Osteoblast (primary cell): ENCODE data around the gene CAMKMT. TPM values are rescaled to one million over a fixed set of nuclear protein-coding genes. Genes with fewer than 3 reads are reported as not detected.

ENCODE experiments used
- DNase-seq: peaks from one replicate; pipeline ENCODE4 v3.0.0; 2011; ENCODE audit warnings: low spot score, mixed read lengths; ENCODE audit not compliant: insufficient read length; ENCODE audit errors: missing footprints
- H2AFZ ChIP-seq: 2 replicates; pipeline ENCODE4 v1.6.0; 2011; ENCODE audit warnings: mild to moderate bottlenecking, low read length
- H3K27ac ChIP-seq: 2 replicates; pipeline ENCODE4 v1.5.1; 2011; ENCODE audit warnings: mild to moderate bottlenecking, low read depth, low read length, moderate library complexity
- H3K27me3 ChIP-seq: 2 replicates; pipeline ENCODE4 v1.6.0; 2012; ENCODE audit warnings: mild to moderate bottlenecking, control low read depth, inconsistent platforms, low read length, moderate library complexity; ENCODE audit not compliant: insufficient read depth
- H3K36me3 ChIP-seq: 2 replicates; pipeline ENCODE4 v1.5.1; 2011; ENCODE audit warnings: mild to moderate bottlenecking, low read length, control low read depth, moderate library complexity; ENCODE audit not compliant: insufficient read depth
- H3K4me1 ChIP-seq: 2 replicates; pipeline ENCODE4 v1.5.1; 2011; ENCODE audit warnings: mild to moderate bottlenecking, low read length, control low read depth, moderate library complexity; ENCODE audit not compliant: insufficient read depth
- H3K4me2 ChIP-seq: 2 replicates; pipeline ENCODE4 v1.6.0; 2011; ENCODE audit warnings: mild to moderate bottlenecking, low read length; ENCODE audit not compliant: insufficient read depth
- H3K4me3 ChIP-seq: fragments of 200-600 bp; sonication (generic); 3 replicates; pipeline ENCODE4 v1.5.1; 2012; ENCODE audit warnings: mild to moderate bottlenecking, low read length, inconsistent platforms; ENCODE audit not compliant: insufficient read depth
- H3K79me2 ChIP-seq: 2 replicates; pipeline ENCODE4 v1.6.0; 2012; ENCODE audit warnings: mild to moderate bottlenecking, low read length, control low read depth, inconsistent platforms; ENCODE audit not compliant: insufficient read depth
- H3K9me3 ChIP-seq: 2 replicates; pipeline ENCODE4 v1.5.1; 2011; ENCODE audit warnings: low read depth, low read length, control low read depth
- H4K20me1 ChIP-seq: 2 replicates; pipeline ENCODE4 v1.6.0; 2012; ENCODE audit warnings: mild to moderate bottlenecking, low read length, control low read depth; ENCODE audit not compliant: insufficient read depth
- CTCF ChIP-seq: IDR thresholded peaks from 2 replicates; pipeline ENCODE4 v1.5.1; 2011; ENCODE audit warnings: mild to moderate bottlenecking, low read depth, low read length, moderate library complexity; ENCODE audit errors: extremely low read depth
- total RNA-seq: library from RNA; depleted of rRNA; stranded (reverse); fragments of >200 nt; gene quantifications from 2 replicates; pipeline ENCODE4 v1.2.3, GENCODE V29; 2012

CAMKMT gene
- total RNA-seq, 1 donor, result 7.2 TPM

GRCh38 chr2:44596537-44597320, 235.0 kb downstream of the CAMKMT start:
- no peak for DNase-seq
- H4K20me1 ChIP-seq, result no peaks in the 10 kb centered on the region
- no peaks in the 10 kb centered on the region for H3K79me2 ChIP-seq
- no peak overlapping the region for H2AFZ ChIP-seq
- no peak overlapping the region for H3K27ac ChIP-seq
- H3K9me3 ChIP-seq, result no peaks in the 10 kb centered on the region
- TF ChIP-seq CTCF, result no peak
- no peaks in the 10 kb centered on the region for H3K27me3 ChIP-seq
- H3K4me2 ChIP-seq, result no peak overlapping the region
- H3K36me3 ChIP-seq, result no peaks in the 10 kb centered on the region
- H3K4me1 ChIP-seq, result no peaks in the 10 kb centered on the region
- no peak overlapping the region for H3K4me3 ChIP-seq

GRCh38 chr2:44598330-44599119, 236.8 kb downstream of the CAMKMT start:
- DNase-seq, result no peak

GRCh38 chr2:44599130-44599529, 237.4 kb downstream of the CAMKMT start:
- no peak for TF ChIP-seq CTCF
- no peak overlapping the region for H3K4me3 ChIP-seq
- DNase-seq, result no peak

More at GRCh38 chr2:44598330-44599119, 236.8 kb downstream of the CAMKMT start:
- no peaks in the 10 kb centered on the region for H3K79me2 ChIP-seq
- H3K4me2 ChIP-seq, result no peak overlapping the region
- no peak overlapping the region for H3K4me3 ChIP-seq
- no peaks in the 10 kb centered on the region for H4K20me1 ChIP-seq
- no peaks in the 10 kb centered on the region for H3K27me3 ChIP-seq
- no peaks in the 10 kb centered on the region for H3K4me1 ChIP-seq
- no peaks in the 10 kb centered on the region for H3K36me3 ChIP-seq
- no peaks in the 10 kb centered on the region for H3K9me3 ChIP-seq
- no peak overlapping the region for H3K27ac ChIP-seq
- no peak overlapping the region for H2AFZ ChIP-seq
- no peak for TF ChIP-seq CTCF

GRCh38 chr2:44602446-44602845, 240.7 kb downstream of the CAMKMT start:
- Histone ChIP-seq H3K27ac (no peak overlapping the region), H3K27me3 (no peaks in the 10 kb centered on the region), H3K9me3 (no peaks in the 10 kb centered on the region), H3K4me2 (no peak overlapping the region), H3K36me3 (no peaks in the 10 kb centered on the region), H3K79me2 (no peaks in the 10 kb centered on the region), H3K4me1 (no peaks in the 10 kb centered on the region), H2AFZ (no peak overlapping the region), H3K4me3 (no peak overlapping the region), H4K20me1 (no peaks in the 10 kb centered on the region)
- no peak for DNase-seq
- no peak for TF ChIP-seq CTCF

More at GRCh38 chr2:44599130-44599529, 237.4 kb downstream of the CAMKMT start:
- no peaks in the 10 kb centered on the region for H3K4me1 ChIP-seq
- no peaks in the 10 kb centered on the region for H3K36me3 ChIP-seq
- H4K20me1 ChIP-seq, result no peaks in the 10 kb centered on the region
- H3K79me2 ChIP-seq, result no peaks in the 10 kb centered on the region
- H3K9me3 ChIP-seq, result no peaks in the 10 kb centered on the region
- H2AFZ ChIP-seq, result no peak overlapping the region
- no peak overlapping the region for H3K27ac ChIP-seq
- H3K4me2 ChIP-seq, result no peak overlapping the region
- H3K27me3 ChIP-seq, result no peaks in the 10 kb centered on the region
